ENCODE results near the gene CTTNBP2NL. TPM values are rescaled to one million over a fixed set of nuclear protein-coding genes. Genes with fewer than 3 reads are reported as not detected.

CTTNBP2NL gene
- total RNA-seq, 1 donor from 2014 or later = 39.0 TPM

GRCh38 chr1:112391603-112391940 is 4.4 kb upstream of the CTTNBP2NL start:
- peaks cover 30% of the 10 kb centered on the region for H3K4me1 Mint-ChIP-seq
- no peaks in the 10 kb centered on the region for H3K9me3 Mint-ChIP-seq
- no peak for TF ChIP-seq CTCF (conservative IDR thresholded peaks at IDR 0.05)
- DNase-seq (ENCODE audit: low read depth, low spot score) = no peak
- no peak overlapping the region for H3K27ac Mint-ChIP-seq (ENCODE audit: unreplicated experiment)
- H3K36me3 Mint-ChIP-seq (ENCODE audit: low read depth) = no peaks in the 10 kb centered on the region
- peaks cover 16% of the 10 kb centered on the region for H3K27me3 Mint-ChIP-seq (ENCODE audit: low read depth)
- H3K4me3 Mint-ChIP-seq = no peak overlapping the region

- Mint-ChIP-seq H3K4me1 (peaks cover 43% of the 10 kb centered on the region), H3K4me3 (peak overlapping the region; percentile 34), H3K36me3 (ENCODE audit: low read depth) (no peaks in the 10 kb centered on the region), H3K27me3 (ENCODE audit: low read depth) (peaks cover 5% of the 10 kb centered on the region), H3K9me3 (no peaks in the 10 kb centered on the region), H3K27ac (ENCODE audit: unreplicated experiment) (no peak overlapping the region)
- DNase-seq (ENCODE audit: low read depth, low spot score) = no peak
- TF ChIP-seq CTCF (conservative IDR thresholded peaks at IDR 0.05) = no peak
Measured at GRCh38 chr1:112393631-112393974, 2.4 kb upstream of the CTTNBP2NL start.

- Mint-ChIP-seq H3K9me3 (no peaks in the 10 kb centered on the region), H3K27ac (ENCODE audit: unreplicated experiment) (no peak overlapping the region), H3K4me3 (peak overlapping the region; percentile 67), H3K36me3 (ENCODE audit: low read depth) (no peaks in the 10 kb centered on the region), H3K4me1 (peaks cover 50% of the 10 kb centered on the region), H3K27me3 (ENCODE audit: low read depth) (peaks cover 3% of the 10 kb centered on the region)
- TF ChIP-seq CTCF (conservative IDR thresholded peaks at IDR 0.05) = no peak
- DNase-seq (ENCODE audit: low read depth, low spot score) = no peak
Measured at GRCh38 chr1:112394743-112395062, 1.3 kb upstream of the CTTNBP2NL start.

- no peak for TF ChIP-seq CTCF (conservative IDR thresholded peaks at IDR 0.05)
- Mint-ChIP-seq H3K27ac (ENCODE audit: unreplicated experiment) (peak overlapping the region; percentile 96), H3K27me3 (ENCODE audit: low read depth) (peaks cover under 1% of the 10 kb centered on the region), H3K4me1 (peaks cover 50% of the 10 kb centered on the region), H3K9me3 (no peaks in the 10 kb centered on the region), H3K4me3 (peak overlapping the region; percentile 95), H3K36me3 (ENCODE audit: low read depth) (no peaks in the 10 kb centered on the region)
- no peak for DNase-seq (ENCODE audit: low read depth, low spot score)
Measured at GRCh38 chr1:112395256-112395820, 676 bp upstream of the CTTNBP2NL start.

GRCh38 chr1:112396653-112397471 is 848 bp downstream of the CTTNBP2NL start:
- Mint-ChIP-seq H3K27me3 (ENCODE audit: low read depth) (no peaks in the 10 kb centered on the region), H3K9me3 (no peaks in the 10 kb centered on the region), H3K36me3 (ENCODE audit: low read depth) (no peaks in the 10 kb centered on the region), H3K4me1 (peaks cover 50% of the 10 kb centered on the region), H3K27ac (ENCODE audit: unreplicated experiment) (peak overlapping the region; percentile 79), H3K4me3 (peak overlapping the region; percentile 95)
- DNase-seq (ENCODE audit: low read depth, low spot score) = no peak
- no peak for TF ChIP-seq CTCF (conservative IDR thresholded peaks at IDR 0.05)
